ENCODE measurements around the gene ALOX12B.

The ALOX12B gene

DNA sequence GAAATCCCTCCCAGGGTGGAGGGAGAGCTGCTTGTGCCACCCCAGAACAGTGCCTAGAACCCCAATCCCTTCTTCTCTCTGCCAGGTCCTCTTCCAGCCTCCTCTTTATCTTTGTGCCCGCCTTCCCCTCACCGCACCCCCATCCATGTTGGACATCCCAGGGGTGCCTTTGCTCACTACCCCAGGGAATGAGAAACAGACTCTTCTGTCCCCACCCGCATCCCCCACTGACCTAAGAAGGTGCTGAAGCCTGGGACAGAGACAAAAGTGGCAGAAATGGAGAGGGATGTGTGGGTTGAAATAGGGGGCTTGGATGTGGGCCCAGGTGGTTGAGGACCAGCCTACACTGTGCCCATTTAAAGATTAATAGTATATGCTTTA lies 31.7 kb downstream of the ALOX12B start:
- peaks cover 18% of the 10 kb centered on the region for H3K27me3 ChIP-seq (ENCODE audit: control insufficient read depth, insufficient read depth, low read length)

GRCh38 chr17:8053600-8053999 lies 33.9 kb downstream of the ALOX12B start:
- Histone ChIP-seq H3K9ac (ENCODE audit: low read length) (no peak overlapping the region), H3K4me3 (ENCODE audit: low read length) (no peak overlapping the region), H3K36me3 (ENCODE audit: control insufficient read depth, insufficient read depth, low read length) (no peaks in the 10 kb centered on the region), H3K4me1 (ENCODE audit: control insufficient read depth, insufficient read depth, low read length) (peaks cover 27% of the 10 kb centered on the region), H3K9me3 (ENCODE audit: control insufficient read depth, low read length) (no peaks in the 10 kb centered on the region), H3K27me3 (ENCODE audit: control insufficient read depth, insufficient read depth, low read length) (peaks cover 11% of the 10 kb centered on the region)

More for the DNA sequence above, 31.7 kb downstream of the ALOX12B start:
- peak overlapping the region; percentile 42 for H3K9ac ChIP-seq (ENCODE audit: low read length)
- peaks cover 27% of the 10 kb centered on the region for H3K4me1 ChIP-seq (ENCODE audit: control insufficient read depth, insufficient read depth, low read length)
- H3K4me3 ChIP-seq (ENCODE audit: low read length), result no peak overlapping the region
- no peaks in the 10 kb centered on the region for H3K36me3 ChIP-seq (ENCODE audit: control insufficient read depth, insufficient read depth, low read length)
- no peaks in the 10 kb centered on the region for H3K9me3 ChIP-seq (ENCODE audit: control insufficient read depth, low read length)

GRCh38 chr17:8052256-8053252 lies 35.0 kb downstream of the ALOX12B start:
- Histone ChIP-seq H3K9ac (ENCODE audit: low read length) (no peak overlapping the region), H3K4me1 (ENCODE audit: control insufficient read depth, insufficient read depth, low read length) (peaks cover 21% of the 10 kb centered on the region), H3K4me3 (ENCODE audit: low read length) (no peak overlapping the region), H3K36me3 (ENCODE audit: control insufficient read depth, insufficient read depth, low read length) (no peaks in the 10 kb centered on the region), H3K27me3 (ENCODE audit: control insufficient read depth, insufficient read depth, low read length) (peaks cover 5% of the 10 kb centered on the region), H3K9me3 (ENCODE audit: control insufficient read depth, low read length) (no peaks in the 10 kb centered on the region)

GRCh38 chr17:8051831-8052230 lies 35.7 kb downstream of the ALOX12B start:
- Histone ChIP-seq H3K4me1 (ENCODE audit: control insufficient read depth, insufficient read depth, low read length) (peaks cover 15% of the 10 kb centered on the region), H3K4me3 (ENCODE audit: low read length) (no peak overlapping the region), H3K9me3 (ENCODE audit: control insufficient read depth, low read length) (no peaks in the 10 kb centered on the region), H3K27me3 (ENCODE audit: control insufficient read depth, insufficient read depth, low read length) (peaks cover 5% of the 10 kb centered on the region), H3K9ac (ENCODE audit: low read length) (no peak overlapping the region), H3K36me3 (ENCODE audit: control insufficient read depth, insufficient read depth, low read length) (no peaks in the 10 kb centered on the region)

GRCh38 chr17:8048736-8049135 lies 38.8 kb downstream of the ALOX12B start:
- Histone ChIP-seq H3K27me3 (ENCODE audit: control insufficient read depth, insufficient read depth, low read length) (peaks cover 15% of the 10 kb centered on the region), H3K36me3 (ENCODE audit: control insufficient read depth, insufficient read depth, low read length) (no peaks in the 10 kb centered on the region), H3K9me3 (ENCODE audit: control insufficient read depth, low read length) (no peaks in the 10 kb centered on the region), H3K9ac (ENCODE audit: low read length) (no peak overlapping the region), H3K4me1 (ENCODE audit: control insufficient read depth, insufficient read depth, low read length) (no peaks in the 10 kb centered on the region), H3K4me3 (ENCODE audit: low read length) (no peak overlapping the region)

DNA sequence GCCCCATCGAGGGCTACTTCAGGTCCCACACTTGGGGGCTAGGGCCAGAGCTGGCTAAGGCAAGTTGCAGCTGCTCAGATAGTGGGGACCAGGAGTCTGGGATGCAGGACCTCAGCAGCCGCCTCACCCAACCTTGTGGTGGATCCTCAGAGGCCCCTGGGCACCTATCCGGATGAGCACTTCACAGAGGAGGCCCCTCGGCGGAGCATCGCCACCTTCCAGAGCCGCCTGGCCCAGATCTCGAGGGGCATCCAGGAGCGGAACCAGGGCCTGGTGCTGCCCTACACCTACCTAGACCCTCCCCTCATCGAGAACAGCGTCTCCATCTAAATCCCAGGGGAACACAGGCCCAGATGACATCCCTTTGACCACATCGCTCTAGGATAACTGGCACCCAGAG lies 39.3 kb downstream of the ALOX12B start:
- Histone ChIP-seq H3K9ac (ENCODE audit: low read length) (no peak overlapping the region), H3K4me1 (ENCODE audit: control insufficient read depth, insufficient read depth, low read length) (no peaks in the 10 kb centered on the region), H3K27me3 (ENCODE audit: control insufficient read depth, insufficient read depth, low read length) (peaks cover 15% of the 10 kb centered on the region), H3K9me3 (ENCODE audit: control insufficient read depth, low read length) (no peaks in the 10 kb centered on the region), H3K36me3 (ENCODE audit: control insufficient read depth, insufficient read depth, low read length) (no peaks in the 10 kb centered on the region), H3K4me3 (ENCODE audit: low read length) (no peak overlapping the region)

DNA sequence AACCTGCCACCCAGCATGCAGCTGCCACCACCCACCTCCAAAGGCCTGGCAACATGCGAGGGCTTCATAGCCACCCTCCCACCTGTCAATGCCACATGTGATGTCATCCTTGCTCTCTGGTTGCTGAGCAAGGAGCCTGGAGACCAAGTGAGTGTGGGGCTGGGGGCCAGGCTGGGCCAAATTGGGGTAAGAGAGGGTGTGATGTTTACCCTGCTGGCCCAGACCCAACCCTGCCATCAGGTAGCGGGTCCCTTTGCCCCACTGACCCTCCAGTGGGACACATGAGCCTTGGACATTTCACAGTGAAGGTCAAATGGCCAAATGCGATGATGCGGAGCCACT lies 39.8 kb downstream of the ALOX12B start:
- Histone ChIP-seq H3K4me3 (ENCODE audit: low read length) (no peak overlapping the region), H3K27me3 (ENCODE audit: control insufficient read depth, insufficient read depth, low read length) (peaks cover 15% of the 10 kb centered on the region), H3K36me3 (ENCODE audit: control insufficient read depth, insufficient read depth, low read length) (no peaks in the 10 kb centered on the region), H3K9ac (ENCODE audit: low read length) (no peak overlapping the region), H3K9me3 (ENCODE audit: control insufficient read depth, low read length) (no peaks in the 10 kb centered on the region), H3K4me1 (ENCODE audit: control insufficient read depth, insufficient read depth, low read length) (no peaks in the 10 kb centered on the region)

- Histone ChIP-seq H3K4me3 (ENCODE audit: low read length) (no peak overlapping the region), H3K27me3 (ENCODE audit: control insufficient read depth, insufficient read depth, low read length) (peaks cover 15% of the 10 kb centered on the region), H3K36me3 (ENCODE audit: control insufficient read depth, insufficient read depth, low read length) (no peaks in the 10 kb centered on the region), H3K9me3 (ENCODE audit: control insufficient read depth, low read length) (no peaks in the 10 kb centered on the region), H3K4me1 (ENCODE audit: control insufficient read depth, insufficient read depth, low read length) (no peaks in the 10 kb centered on the region), H3K9ac (ENCODE audit: low read length) (no peak overlapping the region)
These were observed 40.4 kb downstream of the ALOX12B start for GRCh38 chr17:8046929-8047768.

GRCh38 chr17:8046306-8046928 lies 41.1 kb downstream of the ALOX12B start:
- Histone ChIP-seq H3K4me1 (ENCODE audit: control insufficient read depth, insufficient read depth, low read length) (no peaks in the 10 kb centered on the region), H3K4me3 (ENCODE audit: low read length) (no peak overlapping the region), H3K27me3 (ENCODE audit: control insufficient read depth, insufficient read depth, low read length) (peaks cover 13% of the 10 kb centered on the region), H3K36me3 (ENCODE audit: control insufficient read depth, insufficient read depth, low read length) (no peaks in the 10 kb centered on the region), H3K9me3 (ENCODE audit: control insufficient read depth, low read length) (no peaks in the 10 kb centered on the region), H3K9ac (ENCODE audit: low read length) (no peak overlapping the region)

DNA sequence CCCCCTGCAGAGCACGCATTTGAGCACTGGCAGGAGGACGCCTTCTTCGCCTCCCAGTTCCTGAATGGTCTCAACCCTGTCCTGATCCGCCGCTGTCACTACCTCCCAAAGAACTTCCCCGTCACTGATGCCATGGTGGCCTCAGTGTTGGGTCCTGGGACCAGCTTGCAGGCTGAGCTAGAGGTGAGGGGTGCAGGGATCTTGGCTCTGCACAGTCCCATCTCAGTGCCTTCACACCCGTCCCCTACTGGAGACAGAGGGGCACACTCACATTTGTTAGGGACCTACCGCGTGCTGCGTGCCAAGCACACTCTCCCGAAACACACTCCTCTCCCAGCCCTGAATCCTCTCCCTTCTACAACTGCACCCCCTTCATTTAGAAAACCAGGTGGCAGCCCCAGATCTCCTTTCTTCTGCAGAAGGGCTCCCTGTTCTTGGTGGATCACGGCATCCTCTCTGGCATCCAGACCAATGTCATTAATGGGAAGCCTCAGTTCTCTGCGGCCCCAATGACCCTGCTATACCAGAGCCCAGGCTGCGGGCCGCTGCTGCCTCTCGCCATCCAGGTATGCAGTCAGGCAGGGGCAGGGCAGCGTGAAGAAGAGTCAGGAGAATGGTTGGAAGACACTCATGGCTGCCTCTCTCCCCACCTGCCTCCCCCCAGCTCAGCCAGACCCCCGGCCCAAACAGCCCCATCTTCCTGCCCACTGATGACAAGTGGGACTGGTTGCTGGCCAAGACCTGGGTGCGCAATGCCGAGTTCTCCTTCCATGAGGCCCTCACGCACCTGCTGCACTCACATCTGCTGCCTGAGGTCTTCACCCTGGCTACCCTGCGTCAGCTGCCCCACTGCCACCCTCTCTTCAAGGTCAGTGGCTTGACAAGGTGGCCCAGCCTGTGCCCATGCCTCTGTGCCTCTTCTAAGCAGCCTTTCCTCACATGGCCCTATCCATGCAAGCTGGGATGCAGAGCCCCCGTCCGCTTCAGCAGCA lies 42.4 kb downstream of the ALOX12B start:
- no peak overlapping the region for H3K9ac ChIP-seq (ENCODE audit: low read length)
- H3K9me3 ChIP-seq (ENCODE audit: control insufficient read depth, low read length), result no peaks in the 10 kb centered on the region
- H3K4me1 ChIP-seq (ENCODE audit: control insufficient read depth, insufficient read depth, low read length), result no peaks in the 10 kb centered on the region
- H3K27me3 ChIP-seq (ENCODE audit: control insufficient read depth, insufficient read depth, low read length), result peaks cover 20% of the 10 kb centered on the region
- H3K36me3 ChIP-seq (ENCODE audit: control insufficient read depth, insufficient read depth, low read length), result no peaks in the 10 kb centered on the region
- H3K4me3 ChIP-seq (ENCODE audit: low read length), result no peak overlapping the region

DNA sequence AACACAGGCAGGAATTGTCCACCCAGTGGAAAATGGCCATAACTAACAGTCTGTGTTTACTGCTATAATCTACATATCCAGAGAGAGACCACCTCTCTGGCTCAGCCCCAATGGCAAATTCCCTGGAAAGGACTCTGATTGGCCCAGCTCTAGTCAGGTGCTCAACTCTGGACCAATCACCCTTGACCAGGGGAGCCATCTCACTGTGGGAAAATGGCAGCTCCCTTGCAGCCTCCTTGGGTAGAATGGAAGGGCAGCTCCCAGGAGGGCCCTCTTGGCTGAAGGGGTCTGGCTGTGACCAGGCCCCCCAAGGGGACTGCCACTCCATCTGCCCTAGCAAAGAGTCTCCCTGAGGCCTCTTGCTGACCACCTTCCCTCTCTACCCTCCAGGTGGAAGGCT lies 45.5 kb downstream of the ALOX12B start:
- H3K4me1 ChIP-seq (ENCODE audit: control insufficient read depth, insufficient read depth, low read length), result peaks cover 4% of the 10 kb centered on the region
- peaks cover 38% of the 10 kb centered on the region for H3K27me3 ChIP-seq (ENCODE audit: control insufficient read depth, insufficient read depth, low read length)
- H3K9ac ChIP-seq (ENCODE audit: low read length), result no peak overlapping the region
- no peaks in the 10 kb centered on the region for H3K9me3 ChIP-seq (ENCODE audit: control insufficient read depth, low read length)
- H3K4me3 ChIP-seq (ENCODE audit: low read length), result no peak overlapping the region
- no peaks in the 10 kb centered on the region for H3K36me3 ChIP-seq (ENCODE audit: control insufficient read depth, insufficient read depth, low read length)

All from mucosa of stomach (tissue), 1 donor.